NCI-H510A (cell line): ENCODE measurements around the gene EDARADD.

ENCODE experiments used
- DNase-seq: peaks from one replicate; lab custom pipeline; 2025; lab: John Stamatoyannopoulos, UW

The EDARADD gene

DNA sequence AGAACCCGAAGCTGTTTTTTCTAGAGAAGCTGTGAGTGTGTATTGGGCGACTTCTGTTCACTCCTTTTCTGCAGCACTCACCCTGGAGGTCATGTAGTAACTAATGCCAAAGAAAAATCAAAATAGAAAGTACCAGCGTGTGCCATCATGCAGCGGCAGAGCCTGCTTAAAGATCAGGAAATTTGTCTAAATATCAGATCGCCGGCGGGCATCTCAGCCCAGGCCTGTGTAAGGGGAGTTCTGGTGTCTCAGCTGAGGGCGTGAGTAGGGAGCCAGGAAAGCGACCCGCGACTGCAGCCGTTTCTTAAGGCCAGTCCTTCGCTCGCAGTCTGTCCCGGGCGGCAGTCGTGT lies 768 bp downstream of the EDARADD start:
- no peak for DNase-seq

DNA sequence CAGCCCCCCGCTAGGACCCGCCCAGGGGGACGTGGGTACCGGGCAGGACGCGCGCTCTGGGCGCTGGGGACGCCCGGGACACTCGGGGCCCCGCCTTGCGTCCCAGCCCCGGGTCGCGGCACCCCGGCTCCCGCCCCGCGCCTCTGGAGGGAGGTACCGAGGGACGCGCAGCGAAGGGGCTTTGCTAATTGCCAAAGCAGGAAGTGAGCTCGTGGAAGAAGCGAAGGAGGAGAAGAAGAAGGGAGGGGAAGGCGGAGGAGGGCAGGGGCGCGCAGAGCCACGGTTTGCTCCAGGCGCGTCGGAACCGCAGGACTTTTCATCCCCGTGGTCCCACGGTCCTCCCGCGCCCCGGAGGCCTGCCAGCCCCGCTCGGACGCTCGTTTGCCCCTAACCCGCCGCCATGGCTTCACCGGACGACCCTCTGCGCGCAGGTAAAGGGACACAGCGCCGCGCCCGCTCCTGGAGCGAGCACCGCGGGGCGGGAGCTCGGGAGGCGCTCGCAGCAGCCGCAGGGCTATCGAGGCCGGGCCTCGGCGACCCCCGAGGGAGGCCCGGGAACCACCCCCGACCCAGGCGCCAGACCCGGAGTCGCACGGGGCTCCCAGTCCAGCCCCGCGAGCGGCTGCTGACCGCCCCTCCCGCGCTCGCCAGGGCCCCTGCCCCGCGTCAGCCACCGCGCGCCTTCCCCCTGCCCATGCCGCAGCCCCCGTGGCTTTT lies 1.3 kb downstream of the EDARADD start:
- no peak for DNase-seq

DNA sequence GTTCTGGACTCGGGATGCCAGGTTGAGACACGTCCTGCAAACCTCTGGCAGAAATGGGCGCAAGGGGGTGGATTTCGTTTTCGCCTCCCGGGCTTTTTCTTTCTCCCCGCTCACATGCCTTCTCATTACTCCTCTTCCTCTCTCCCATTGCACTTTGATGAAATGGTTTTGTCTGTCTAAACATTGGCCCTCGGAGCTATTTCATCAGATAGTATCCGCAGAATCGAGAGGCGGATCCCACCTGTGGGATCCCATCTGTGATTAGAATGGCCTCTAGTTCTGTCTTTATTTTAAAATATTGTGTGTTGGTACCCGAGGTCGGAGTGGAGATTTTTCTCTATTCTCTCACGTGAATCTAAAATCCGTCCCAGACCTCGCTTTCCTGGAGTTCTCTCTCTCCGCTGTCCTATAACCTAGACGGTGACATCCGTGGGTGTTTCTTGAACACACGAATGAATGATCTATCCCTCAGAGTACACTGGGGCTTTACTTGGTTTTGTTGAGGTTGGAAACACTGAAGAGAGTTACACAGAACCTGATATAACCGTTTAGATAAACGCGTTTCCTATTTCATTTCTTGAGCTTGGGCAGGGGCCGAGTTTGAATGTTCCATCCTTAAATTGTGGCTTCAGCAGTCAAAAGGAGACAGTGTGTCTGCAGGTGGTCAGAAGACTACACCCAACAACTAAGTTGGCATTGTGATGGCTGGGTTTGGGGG lies 2.0 kb downstream of the EDARADD start:
- no peak for DNase-seq

DNA sequence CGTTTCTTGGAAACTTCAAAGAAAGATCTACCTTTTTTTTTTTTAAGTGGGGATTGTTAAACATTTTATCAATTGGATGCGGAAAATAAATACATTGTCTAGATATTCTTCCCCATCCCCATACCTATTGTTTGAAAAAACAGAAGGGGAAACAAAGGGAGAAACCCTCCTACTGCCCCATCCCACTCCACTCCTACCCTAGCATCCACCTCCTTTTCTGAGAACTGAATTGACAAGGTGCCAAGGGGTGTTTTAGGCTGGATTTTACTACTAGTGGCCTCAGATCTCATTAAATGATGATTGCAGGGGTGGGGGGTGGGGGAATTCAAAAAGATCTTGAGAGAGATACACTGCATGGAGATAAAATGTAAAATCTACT lies 2.6 kb downstream of the EDARADD start:
- no peak for DNase-seq

DNA sequence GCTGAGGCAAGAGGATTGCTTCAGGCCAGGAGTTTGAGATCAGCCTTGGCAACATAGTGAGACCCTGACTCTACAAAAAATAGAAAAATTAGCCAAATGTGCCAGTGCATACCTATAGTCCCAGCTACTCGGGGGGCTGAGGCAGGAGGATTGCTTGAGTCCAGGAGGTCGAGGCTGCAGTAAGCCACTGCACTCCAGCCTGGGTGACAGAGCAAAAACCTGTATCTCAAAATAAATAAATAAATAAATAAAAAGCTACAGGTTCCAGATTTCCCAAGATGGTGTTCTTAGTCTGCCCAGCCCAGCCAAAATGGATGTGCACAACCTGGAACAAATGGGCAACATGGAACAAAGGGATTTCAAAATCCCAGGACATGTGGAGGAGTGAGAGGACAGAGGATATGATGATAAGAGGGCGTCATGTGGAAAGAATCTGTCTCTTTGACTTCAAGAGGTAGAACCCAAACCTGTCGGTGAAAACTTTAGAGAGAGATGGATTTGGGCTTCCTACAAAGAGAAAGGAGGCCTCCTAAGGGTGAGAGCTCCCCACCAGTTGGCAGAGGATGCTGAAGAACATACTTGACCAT lies 3.2 kb downstream of the EDARADD start:
- no peak for DNase-seq

DNA sequence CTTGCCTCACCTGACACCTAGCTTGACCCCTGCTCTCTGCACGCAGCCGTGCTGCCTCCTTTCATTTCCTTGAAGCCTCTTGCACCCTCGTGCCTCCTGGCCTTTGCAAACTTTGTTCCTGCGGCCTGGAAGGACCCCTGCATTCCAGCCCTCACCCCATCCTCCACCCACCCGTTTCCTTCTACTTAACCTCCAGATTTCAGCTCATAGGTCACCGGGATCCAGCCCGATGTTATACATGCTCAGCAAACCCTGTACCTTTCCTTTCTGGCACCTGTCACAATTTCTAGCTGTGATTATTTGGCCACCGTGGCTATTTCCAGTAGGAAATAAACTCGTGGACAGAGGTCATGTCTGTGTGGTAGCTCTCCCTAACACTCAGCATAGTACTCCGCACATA lies 4.5 kb downstream of the EDARADD start:
- no peak for DNase-seq

DNA sequence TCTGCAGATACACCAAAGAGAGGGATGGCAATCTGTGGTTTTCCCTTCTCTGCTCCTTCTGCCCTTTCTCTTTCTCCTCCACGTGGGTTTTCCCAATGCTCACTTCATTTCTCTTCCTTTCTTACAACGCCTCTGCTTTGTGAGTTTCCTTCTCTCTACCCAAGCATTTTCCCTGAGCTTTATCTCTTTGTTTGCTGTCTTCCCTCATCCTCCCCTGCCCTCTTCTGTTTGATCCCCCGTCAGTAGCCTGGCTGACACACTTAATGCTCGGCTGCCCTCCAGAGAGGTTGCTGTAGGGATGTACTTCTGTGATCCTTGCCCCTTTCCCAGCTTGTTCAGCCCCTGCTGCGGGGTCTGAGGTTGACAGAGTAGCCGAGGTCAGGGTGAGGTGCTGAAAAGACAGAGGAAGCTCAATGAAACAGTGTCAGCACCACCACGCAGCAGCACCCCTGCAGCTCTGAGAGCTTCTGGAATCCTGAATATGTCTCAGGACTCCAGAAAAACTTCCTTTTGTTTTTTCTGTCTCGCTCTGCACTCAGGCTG lies 6.0 kb downstream of the EDARADD start:
- DNase-seq, result no peak

DNA sequence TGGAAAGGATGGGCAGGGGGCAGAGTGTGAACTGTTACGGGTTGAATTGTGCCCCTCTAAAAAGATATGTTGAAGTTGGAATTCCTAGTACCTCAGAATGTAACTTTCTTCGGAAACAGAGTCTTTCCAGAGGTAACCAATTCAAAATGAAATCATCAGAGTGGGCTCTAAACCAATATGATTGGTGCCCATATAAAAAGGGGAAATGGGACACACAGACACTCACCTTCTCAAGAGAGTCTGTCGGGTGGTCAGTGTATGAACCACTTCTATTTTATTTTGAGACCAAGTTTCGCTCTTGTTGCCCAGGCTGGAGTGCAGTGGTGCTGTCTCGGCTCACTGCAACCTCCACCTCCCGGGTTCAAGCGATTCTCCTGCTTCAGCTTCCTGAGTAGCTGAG lies 7.6 kb downstream of the EDARADD start:
- DNase-seq, result no peak

DNA sequence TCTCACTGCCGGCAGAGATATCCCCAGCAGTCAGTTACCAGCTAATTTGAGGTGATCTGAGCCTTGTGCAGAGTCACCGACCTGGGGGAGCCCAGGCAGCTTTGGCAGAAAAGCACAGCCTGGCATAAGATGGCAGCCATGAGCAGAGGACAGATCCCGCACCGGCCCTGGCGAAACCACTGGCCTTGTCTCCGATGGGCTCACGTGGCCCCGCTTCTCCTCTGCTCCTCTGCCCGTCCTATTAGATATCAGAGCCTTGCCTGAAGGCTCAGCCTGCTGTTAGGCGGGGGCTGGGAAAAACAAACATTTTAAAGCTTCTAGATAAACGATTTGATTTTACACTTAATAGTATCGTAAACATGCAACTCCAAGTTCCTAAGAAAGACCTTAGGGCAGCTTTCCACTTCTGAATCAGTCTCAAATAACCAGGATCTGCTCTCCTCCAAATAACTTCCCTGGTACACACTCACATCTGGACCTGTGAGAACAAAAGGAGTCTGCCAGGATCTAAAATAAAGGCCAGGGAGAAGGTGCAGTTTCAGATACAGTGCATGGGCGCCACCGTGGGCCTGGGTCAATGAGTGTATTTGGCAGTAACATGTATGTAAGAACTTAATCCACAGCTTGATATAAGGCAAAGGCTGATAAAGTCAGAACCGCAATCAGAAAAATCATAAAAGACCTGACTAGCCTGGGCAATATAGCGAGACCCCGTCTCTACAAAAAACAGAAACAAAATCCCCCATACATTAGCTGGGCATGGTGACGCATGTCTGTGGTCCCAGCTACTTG lies 10.0 kb downstream of the EDARADD start:
- DNase-seq, result no peak

DNA sequence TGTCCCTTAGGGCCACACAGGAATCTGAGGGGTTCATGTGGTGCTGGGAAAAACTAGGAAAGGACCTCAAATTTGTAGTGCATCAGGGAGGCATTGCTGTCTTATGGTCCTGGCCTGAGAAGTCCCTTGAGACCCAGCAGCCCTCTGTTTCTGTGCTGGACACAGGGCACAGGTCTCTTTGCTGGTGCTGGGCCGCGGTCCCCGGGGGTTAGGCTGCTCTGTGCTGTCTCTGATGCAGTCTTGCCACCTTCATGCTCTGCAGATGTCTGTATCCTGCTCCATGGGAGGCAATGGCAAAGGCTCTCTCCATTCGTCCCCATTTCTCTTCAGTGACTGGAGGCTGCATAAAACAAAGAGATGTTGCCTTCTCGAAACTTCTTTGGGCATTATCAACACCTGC lies 13.0 kb downstream of the EDARADD start:
- no peak for DNase-seq

DNA sequence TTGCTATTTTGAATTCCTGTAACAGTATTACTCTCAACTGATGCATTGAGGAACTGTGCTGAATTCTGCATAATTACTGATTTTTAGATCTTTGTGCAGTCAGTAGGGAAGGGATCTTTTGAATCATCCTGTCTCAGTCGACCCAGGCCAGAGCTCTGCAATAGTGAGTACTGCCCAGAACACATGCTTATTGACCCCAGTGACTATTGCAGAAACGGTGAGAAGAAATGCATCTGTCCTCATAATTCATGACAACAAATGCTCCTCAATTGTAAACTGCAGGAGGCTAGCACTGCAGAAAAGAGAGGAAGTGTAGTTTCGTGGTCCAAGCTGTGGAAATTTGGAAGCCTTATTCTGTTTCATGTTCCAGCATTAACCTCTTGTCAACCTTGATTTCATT lies 19.6 kb downstream of the EDARADD start:
- DNase-seq, result no peak

DNA sequence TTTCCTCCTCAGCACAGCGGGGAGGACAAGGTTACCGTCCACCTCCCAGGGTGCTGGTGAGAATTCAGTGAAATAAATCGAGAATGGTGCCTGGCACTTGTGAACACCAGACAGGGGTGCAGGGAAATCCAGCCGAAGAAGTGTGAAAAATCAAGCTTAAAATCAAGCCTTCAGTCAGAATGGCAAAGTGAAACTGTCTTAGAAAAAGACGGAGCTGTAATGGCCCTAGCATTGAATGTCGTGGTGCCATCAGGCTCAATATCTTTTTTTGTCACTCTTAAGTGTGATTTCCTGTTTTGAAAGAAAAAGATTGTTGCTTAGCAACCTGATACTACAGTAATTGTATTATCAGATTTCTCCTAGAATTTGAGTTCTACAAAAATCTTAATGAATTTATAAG lies 22.1 kb downstream of the EDARADD start:
- no peak for DNase-seq

DNA sequence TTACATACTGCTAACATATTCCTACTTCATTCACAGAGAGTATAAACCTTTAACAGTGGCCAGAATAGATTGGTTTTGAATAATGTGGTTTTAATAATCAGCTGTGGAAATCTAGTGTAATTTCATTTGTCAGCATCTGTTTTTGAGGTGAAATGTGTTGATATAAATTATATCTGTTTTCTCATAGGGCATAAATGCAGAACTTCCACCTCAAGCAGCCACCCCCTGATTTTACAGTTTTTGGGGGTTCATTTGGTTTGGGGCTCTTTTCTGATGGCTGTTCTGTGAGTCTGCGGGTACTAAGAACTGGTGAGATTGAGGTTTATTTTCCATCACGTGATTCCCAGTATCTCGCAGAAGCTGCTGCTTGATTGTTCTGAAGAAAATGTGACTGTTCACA lies 23.2 kb downstream of the EDARADD start:
- DNase-seq, result no peak

DNA sequence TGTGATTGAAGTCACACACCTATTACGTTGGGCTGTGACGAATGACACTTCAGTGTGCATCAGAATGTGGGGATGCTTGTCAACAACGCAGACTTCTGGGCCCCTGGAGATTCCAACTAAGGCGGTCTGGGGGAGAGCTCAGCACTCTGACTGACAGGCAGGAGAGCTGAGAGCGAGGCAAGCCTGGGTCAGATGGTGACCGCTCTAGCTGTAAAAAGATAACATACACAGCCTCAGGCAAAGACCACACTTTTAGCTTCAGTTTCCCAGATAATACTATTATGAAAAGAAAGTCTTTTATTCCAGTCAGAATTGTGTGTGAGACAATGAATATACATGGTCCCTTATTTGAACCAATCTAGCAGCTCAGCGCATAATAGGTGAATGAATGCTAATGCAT lies 25.4 kb downstream of the EDARADD start:
- no peak for DNase-seq

DNA sequence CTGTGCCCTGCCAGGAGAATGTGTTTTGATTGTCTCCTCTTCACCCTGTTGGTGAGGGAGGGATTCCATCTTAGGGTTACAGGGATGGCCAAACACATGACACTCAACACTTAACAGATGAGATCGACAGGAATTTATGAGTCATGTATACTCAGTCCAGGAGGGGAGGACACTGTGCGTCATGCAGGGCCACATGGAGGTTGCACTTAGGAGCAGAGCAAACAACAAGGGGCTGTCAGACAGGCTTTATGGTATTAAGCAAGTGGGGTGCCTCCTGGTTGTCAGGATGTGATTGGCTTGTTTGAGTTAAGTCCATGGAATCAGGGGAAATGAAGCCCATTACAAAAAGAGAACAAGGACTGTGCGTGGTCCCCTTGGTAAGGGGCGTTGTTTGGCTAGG lies 26.9 kb downstream of the EDARADD start:
- DNase-seq, result no peak

DNA sequence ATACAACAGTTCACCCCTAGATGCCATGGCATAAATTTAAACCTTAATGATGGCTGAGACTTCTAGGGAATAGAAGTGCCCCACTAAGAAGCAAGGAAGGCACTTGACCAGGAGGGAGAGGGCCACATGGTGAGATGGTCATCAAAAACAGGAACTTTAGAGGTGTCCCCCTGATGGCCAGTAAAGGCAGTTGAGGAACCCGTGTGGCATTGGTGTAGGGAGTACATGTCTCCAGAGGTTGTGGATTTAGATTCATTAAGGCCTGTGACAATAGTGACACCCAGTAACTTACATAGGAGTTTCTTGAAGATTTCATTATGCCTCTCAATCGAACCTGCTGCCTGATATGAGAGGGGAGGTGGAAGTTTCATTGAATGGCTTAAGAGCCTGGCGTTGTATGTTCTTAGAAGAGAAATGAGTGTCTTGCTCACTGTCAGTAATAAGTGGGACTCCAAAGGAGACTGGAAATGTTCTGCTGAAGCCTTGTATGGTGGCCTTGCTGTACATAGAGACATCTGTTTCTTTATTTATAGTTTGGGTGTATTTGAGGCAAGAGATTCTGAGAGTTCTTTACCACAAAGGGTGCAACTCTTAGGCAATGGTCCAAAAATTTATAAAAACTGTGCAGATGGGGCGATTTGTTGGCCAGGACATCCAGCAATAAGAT lies 27.9 kb downstream of the EDARADD start:
- DNase-seq, result no peak

DNA sequence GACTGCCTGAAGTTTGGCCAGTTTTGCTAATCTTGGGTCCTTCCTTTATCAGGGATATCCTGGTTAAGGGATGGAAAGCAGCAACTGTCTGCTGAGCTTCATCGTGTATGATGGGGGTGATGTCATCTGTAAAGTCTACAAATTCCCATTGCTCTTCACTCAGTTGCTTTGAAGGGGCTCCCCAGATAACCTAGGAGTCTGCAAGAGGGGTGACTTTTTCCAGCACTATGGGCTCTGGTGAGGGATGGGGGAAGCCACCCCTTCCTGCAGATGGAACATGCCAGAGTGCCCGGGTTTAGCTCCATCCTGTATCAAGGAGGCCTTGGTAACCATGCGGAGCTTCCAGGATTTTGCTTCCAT lies 28.4 kb downstream of the EDARADD start:
- DNase-seq, result no peak

DNA sequence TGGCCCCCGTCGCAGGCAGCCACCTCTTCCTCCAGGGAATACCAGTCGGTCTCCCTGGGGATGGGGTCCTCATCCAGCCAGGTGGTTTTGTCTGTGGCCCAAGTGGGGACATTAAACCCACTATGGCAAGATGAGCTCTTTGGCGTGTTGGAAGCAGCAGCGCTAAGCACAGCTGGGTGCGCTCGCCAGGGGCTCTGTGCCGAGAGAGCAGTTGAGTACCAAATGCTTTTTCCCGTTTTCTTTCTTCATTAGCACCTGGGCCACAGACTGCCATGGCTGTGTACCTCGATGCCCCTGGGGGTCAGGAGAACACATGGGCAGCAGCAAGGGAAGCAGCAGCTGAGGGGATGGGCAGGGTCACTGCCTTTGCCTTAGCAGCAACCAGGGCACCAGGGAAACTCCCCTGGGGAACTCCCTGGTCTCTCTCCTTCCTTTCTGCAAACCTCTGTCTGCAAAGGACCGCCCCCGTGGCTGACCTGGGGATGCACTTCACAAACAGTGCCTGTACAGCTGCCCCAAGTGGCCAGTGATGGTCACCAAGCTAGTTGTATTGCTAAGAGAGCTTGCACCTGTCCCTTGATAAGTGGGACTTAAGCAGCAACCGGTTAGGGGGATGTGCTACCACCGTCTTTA lies 31.1 kb downstream of the EDARADD start:
- DNase-seq, result no peak

DNA sequence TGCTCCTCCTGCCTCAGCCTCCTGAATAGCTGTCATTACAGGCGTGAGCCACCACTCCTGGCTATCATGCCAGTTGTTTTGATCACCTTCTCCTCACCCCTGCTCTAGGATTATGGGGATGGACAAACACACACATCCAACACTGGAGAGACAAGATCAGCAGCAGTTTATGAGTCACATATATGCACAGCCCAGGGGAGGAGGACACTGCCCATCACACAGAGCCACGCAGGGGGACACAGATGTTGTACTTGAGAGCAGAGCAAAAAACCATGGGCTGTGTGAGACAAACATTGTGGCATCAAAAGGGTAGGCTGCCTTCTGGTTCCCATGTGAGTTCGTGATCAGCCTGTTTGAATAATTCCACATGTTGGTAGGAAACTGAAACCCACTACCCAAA lies 32.1 kb downstream of the EDARADD start:
- no peak for DNase-seq

DNA sequence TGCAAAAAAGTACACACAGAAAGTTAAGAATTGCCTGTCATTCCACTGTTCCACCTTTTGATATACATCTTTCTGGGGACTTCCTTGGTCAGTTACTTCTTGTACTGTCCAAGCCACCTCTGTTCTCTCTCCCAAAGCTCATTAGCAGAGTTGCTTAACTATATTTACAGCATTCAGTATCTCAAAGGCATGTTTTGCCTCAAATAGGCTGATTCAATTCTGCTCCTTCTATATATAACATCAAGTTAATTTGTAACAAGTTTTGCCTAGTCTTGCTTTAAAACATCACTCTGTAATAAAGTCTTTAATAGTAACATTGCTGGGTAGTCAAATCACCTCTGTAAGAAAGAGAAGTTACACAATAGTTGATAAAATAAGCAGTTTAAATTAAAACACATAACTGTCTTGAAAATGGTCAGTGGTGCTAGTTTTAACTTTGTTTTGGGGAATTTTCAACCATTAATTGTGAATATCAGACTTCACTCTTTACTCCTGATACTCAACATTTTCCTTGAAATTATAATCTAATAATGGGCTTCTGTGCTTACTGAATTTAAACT lies 35.7 kb downstream of the EDARADD start:
- DNase-seq, result no peak

DNA sequence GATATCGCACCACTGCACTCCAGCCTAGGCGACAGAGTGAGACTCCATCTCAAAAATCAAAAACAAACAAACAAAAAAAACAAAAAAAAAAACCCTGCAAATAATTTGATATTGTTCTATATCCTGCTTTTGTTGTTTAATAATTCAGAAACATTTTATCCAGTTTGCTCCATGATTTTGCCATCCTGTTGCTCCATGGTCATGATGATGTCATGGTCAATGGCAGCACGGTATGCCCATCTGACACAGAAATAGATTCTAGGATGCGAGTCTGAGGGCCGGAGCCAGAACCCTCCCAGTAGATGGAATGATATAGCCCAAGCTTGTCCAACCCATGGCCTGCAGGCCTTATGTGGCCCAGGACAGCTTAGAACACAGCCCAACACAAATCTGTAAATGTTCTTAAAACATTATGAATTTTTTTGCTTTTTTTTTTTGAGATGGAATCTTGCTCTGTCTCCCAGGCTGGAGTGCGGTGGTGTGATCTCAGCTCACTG lies 39.8 kb downstream of the EDARADD start:
- no peak for DNase-seq
